Measurements from ENCODE around the gene LPAR6.

- no peak for TF ChIP-seq CTCF (conservative IDR thresholded peaks at IDR 0.05; ENCODE audit: low read length)
- TF ChIP-seq EZH2phosphoT487 (IDR thresholded peaks at IDR 0.05; ENCODE audit: borderline replicate concordance, low read depth, low read length), result no peak
Observed at GRCh38 chr13:48414501-48414900, 1.6 kb upstream of the LPAR6 start.
